Panc1 (cell line): Measurements from ENCODE around the gene LIN7C. TPM values are rescaled to one million over a fixed set of nuclear protein-coding genes. Genes with fewer than 3 reads are reported as not detected.

ENCODE experiments used
- ATAC-seq: fragments of 200-7000 bp; cut with Tn5 transposase; 2 replicates; pipeline ENCODE4 v1.9.1; 2020; ENCODE audit warnings: mild to moderate bottlenecking, moderate library complexity
- BruUV-seq: library from RNA; stranded (reverse); fragments of 400-500 nt; replicated peaks from 2 replicates; lab custom pipeline; 2021; lab: Mats Ljungman, UMichigan
- CTCF ChIA-PET: fragments of 300-600 bp; sonication (Branson Sonifier 250); formaldehyde crosslinking; loops from one replicate; lab custom pipeline; 2022; ENCODE audit warnings: antibody characterized with exemption; lab: Charles Lee
- POLR2A ChIA-PET: fragments of 300-600 bp; sonication (Branson Sonifier 250); formaldehyde crosslinking; loops from one replicate; lab custom pipeline; 2022; ENCODE audit warnings: antibody characterized with exemption; lab: Charles Lee
- DNase-seq: peaks from one replicate; pipeline ENCODE4 v3.0.0-alpha.2; 2010; ENCODE audit warnings: low read depth, low spot score
- H3K27ac ChIP-seq: 2 replicates; pipeline ENCODE4 v1.5.1; 2011; ENCODE audit warnings: mild to moderate bottlenecking, low read length, inconsistent platforms
- H3K27me3 ChIP-seq: fragments of 200-500 bp; sonication (Bioruptor generic); 2 replicates; pipeline ENCODE4 v1.6.0; 2014; ENCODE audit warnings: low read length, inconsistent platforms; ENCODE audit not compliant: control insufficient read depth, insufficient read depth
- H3K36me3 ChIP-seq: fragments of 200-500 bp; sonication (Bioruptor generic); 2 replicates; pipeline ENCODE4 v1.5.1; 2014; ENCODE audit warnings: inconsistent platforms, mild to moderate bottlenecking, low read length, moderate library complexity; ENCODE audit not compliant: control insufficient read depth, insufficient read depth
- H3K4me1 ChIP-seq: 2 replicates; pipeline ENCODE4 v1.5.1; 2011; ENCODE audit warnings: inconsistent platforms, mild to moderate bottlenecking, low read length, moderate library complexity; ENCODE audit not compliant: control insufficient read depth, insufficient read depth
- H3K4me3 ChIP-seq, 2 experiments: 2 replicates each; pipeline ENCODE4 v1.5.1; 2011 to 2012; ENCODE audit warnings: low read depth in 2 of 2, low read length in 2 of 2, mild to moderate bottlenecking in 2 of 2, inconsistent platforms in 1 of 2, moderate library complexity in 1 of 2
- H3K9me3 ChIP-seq: fragments of 200-500 bp; sonication (Bioruptor generic); 2 replicates; pipeline ENCODE4 v1.5.1; 2014; ENCODE audit warnings: low read depth, mild to moderate bottlenecking, inconsistent platforms, low read length, moderate library complexity; ENCODE audit not compliant: control insufficient read depth, insufficient read depth
- CTCF ChIP-seq: fragments of 450-650 bp; IDR thresholded peaks from 2 replicates; pipeline ENCODE4 v1.5.1; 2017; ENCODE audit warnings: mild to moderate bottlenecking
- POLR2AphosphoS5 ChIP-seq: IDR thresholded peaks from 2 replicates; pipeline ENCODE4 v1.6.1; 2012; ENCODE audit warnings: mild to moderate bottlenecking, low read depth, low read length, moderate library complexity
- SIN3A ChIP-seq: IDR thresholded peaks from 2 replicates; pipeline ENCODE4 v1.6.1; 2012; ENCODE audit warnings: low read depth, mild to moderate bottlenecking, low read length, moderate library complexity, borderline replicate concordance; ENCODE audit not compliant: insufficient read depth
- TCF7L2 ChIP-seq: IDR thresholded peaks from 2 replicates; pipeline ENCODE4 v1.6.1; 2011; ENCODE audit warnings: mild to moderate bottlenecking, low read depth, low read length, inconsistent platforms
- in situ Hi-C: cut with HindIII; loops from 2 replicates; pipeline ENCODE4 v1.10.0; 2016; ENCODE audit warnings: low sequenced_read_pairs, low pct_unique_long_range_greater_than_20kb
- intact Hi-C: fragments of 100-400 bp; cut with micrococcal nuclease; formaldehyde crosslinking; loops from one replicate; pipeline ENCODE4 v1.10.0; 2022; ENCODE audit not compliant: unreplicated experiment
- total RNA-seq: library from RNA; stranded (reverse); gene quantifications from one replicate; pipeline ENCODE4 v1.2.1, GENCODE V29; 2021; ENCODE audit not compliant: unreplicated experiment
- TF ChIP-seq, protein P1 (sequence below), 2 experiments: IDR thresholded peaks; 2 replicates each; pipeline ENCODE4 v1.6.1; 2011 to 2012; ENCODE audit warnings: low read depth in 2 of 2, control low read depth in 1 of 2, low read length in 1 of 2, mild to moderate bottlenecking in 1 of 2, moderate library complexity in 1 of 2; ENCODE audit not compliant: insufficient read depth in 1 of 2

Gene LIN7C
- total RNA-seq, 1 experiment from 2014 or later = 44.2 TPM

DNA sequence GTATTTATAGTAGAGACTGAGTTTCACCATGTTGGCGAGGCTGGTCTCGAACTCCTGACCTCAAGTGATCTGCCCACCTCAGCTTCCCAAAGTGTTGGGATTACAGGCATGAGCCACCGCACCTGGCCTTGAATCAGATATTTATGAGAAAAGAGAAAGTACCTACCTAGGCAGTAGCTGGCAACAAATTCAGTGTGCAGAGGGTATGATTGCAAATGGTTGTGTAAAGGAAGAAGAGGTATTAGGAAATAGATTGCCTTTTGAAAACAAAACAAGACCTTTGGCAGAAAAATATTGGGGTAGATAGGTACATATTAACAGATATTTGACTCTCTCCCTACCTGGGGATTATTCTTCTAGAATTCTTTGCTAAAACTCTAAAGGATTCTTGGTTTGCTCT is 38.5 kb upstream of the LIN7C start:
- no peak for ATAC-seq
- no peak overlapping the region for H3K4me3 ChIP-seq
- H3K27ac ChIP-seq = no peak overlapping the region
- TF ChIP-seq POLR2AphosphoS5 = no peak
- TF ChIP-seq SIN3A = no peak
- no peak for TF ChIP-seq TCF7L2
- TF ChIP-seq CTCF = no peak
- ChIA-PET CTCF (no interaction called here), POLR2A (no interaction called here)
- BruUV-seq = no TSS peak
- no peaks in the 10 kb centered on the region for H3K4me1 ChIP-seq
- H3K27me3 ChIP-seq = no peaks in the 10 kb centered on the region
- in situ Hi-C loops = no loop called here
- no peaks in the 10 kb centered on the region; the same call in 1 of the 2 replicates for H3K36me3 ChIP-seq
- H3K9me3 ChIP-seq = no peaks in the 10 kb centered on the region
- no peak for DNase-seq
- intact Hi-C loops = no loop called here

DNA sequence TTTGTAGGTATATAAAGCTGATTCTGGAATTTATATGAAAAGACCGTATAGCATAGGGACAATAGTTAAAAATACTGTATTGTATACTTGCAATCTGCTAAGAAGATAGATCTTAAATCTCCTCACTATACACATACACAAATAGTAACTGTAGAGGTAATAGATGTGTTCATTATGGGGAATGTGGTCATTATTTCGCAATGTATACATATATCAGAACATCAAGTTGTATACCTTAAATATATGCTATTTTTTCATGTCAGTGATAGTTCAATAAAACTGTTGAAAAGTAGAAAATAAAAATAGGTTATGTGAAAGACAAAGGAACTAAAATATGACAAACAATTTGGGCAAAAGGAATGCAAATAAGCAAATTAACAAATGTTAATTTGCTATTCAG is 35.2 kb upstream of the LIN7C start:
- DNase-seq (no peak), ATAC-seq (no peak)
- Histone ChIP-seq H3K9me3 (no peaks in the 10 kb centered on the region), H3K4me3 (no peak overlapping the region), H3K27ac (no peak overlapping the region), H3K27me3 (no peaks in the 10 kb centered on the region; the same call in 1 of the 2 replicates), H3K36me3 (no peaks in the 10 kb centered on the region; the same call in 1 of the 2 replicates), H3K4me1 (no peaks in the 10 kb centered on the region)
- ChIA-PET POLR2A (no interaction called here), CTCF (no interaction called here)
- intact Hi-C loops = no loop called here
- TF ChIP-seq SIN3A (no peak), CTCF (no peak), TCF7L2 (no peak), POLR2AphosphoS5 (no peak)
- TF ChIP-seq, protein P1, sequence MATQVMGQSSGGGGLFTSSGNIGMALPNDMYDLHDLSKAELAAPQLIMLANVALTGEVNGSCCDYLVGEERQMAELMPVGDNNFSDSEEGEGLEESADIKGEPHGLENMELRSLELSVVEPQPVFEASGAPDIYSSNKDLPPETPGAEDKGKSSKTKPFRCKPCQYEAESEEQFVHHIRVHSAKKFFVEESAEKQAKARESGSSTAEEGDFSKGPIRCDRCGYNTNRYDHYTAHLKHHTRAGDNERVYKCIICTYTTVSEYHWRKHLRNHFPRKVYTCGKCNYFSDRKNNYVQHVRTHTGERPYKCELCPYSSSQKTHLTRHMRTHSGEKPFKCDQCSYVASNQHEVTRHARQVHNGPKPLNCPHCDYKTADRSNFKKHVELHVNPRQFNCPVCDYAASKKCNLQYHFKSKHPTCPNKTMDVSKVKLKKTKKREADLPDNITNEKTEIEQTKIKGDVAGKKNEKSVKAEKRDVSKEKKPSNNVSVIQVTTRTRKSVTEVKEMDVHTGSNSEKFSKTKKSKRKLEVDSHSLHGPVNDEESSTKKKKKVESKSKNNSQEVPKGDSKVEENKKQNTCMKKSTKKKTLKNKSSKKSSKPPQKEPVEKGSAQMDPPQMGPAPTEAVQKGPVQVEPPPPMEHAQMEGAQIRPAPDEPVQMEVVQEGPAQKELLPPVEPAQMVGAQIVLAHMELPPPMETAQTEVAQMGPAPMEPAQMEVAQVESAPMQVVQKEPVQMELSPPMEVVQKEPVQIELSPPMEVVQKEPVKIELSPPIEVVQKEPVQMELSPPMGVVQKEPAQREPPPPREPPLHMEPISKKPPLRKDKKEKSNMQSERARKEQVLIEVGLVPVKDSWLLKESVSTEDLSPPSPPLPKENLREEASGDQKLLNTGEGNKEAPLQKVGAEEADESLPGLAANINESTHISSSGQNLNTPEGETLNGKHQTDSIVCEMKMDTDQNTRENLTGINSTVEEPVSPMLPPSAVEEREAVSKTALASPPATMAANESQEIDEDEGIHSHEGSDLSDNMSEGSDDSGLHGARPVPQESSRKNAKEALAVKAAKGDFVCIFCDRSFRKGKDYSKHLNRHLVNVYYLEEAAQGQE (IDR thresholded peaks at IDR 0.05; ENCODE audit: insufficient read depth in 1 of 2, low read depth in 2 of 2, low read length in 1 of 2) = no peak
- in situ Hi-C loops = no loop called here
- no TSS peak for BruUV-seq
